Left lung (tissue), 10 donors: ENCODE measurements around the gene ASB1. TPM values are rescaled to one million over a fixed set of nuclear protein-coding genes. Genes with fewer than 3 reads are reported as not detected.
A peak's percentile ranks its signal among the peaks of the same experiment; 100 is the strongest.

Experiments
- ATAC-seq: fragments of 200-7000 bp; cut with Tn5 transposase; one replicate; pipeline ENCODE4 v1.9.1; 2020; ENCODE audit warnings: moderate library complexity
- DNase-seq, 4 donors: peaks; one replicate each; pipeline ENCODE4 v3.0.0-alpha.2; 2013 to 2020
- H3K27ac ChIP-seq, 2 donors: fragments of 200-600 bp; sonication (generic) in 1 of 2; one replicate each; pipeline versions ENCODE4 v1.5.0 to v1.8.0; 2020 to 2021
- H3K27me3 ChIP-seq, 2 donors: fragments of 200-600 bp; sonication (generic) in 1 of 2; one replicate each; pipeline versions ENCODE4 v1.5.0 to v1.8.0; 2020 to 2021
- H3K36me3 ChIP-seq, 2 donors: fragments of 200-600 bp; sonication (generic) in 1 of 2; one replicate each; pipeline versions ENCODE4 v1.5.0 to v1.8.0; 2020 to 2021
- H3K4me1 ChIP-seq, 2 donors: fragments of 200-600 bp; one replicate each; pipeline ENCODE4 v1.8.0; 2021
- H3K4me3 ChIP-seq, 2 donors: fragments of 200-600 bp; sonication (generic) in 1 of 2; one replicate each; pipeline versions ENCODE4 v1.5.0 to v1.8.0; 2020 to 2021; ENCODE audit warnings: mild to moderate bottlenecking in 1 of 2
- H3K9me3 ChIP-seq, 2 donors: fragments of 200-600 bp; sonication (generic) in 1 of 2; one replicate each; pipeline versions ENCODE4 v1.5.0 to v1.8.0; 2020 to 2021
- intact Hi-C, 2 donors: fragments of 100-400 bp; cut with DNase I; formaldehyde crosslinking; loops; one replicate each; pipeline versions ENCODE4 v1.11.2 to v1.14.2; 2022
- polyA plus RNA-seq, 6 donors: library from polyadenylated mRNA; unstranded; fragments of 120-200 nt; gene quantifications; one replicate each; pipeline ENCODE4 v1.2.1, GENCODE V29; 2013; ENCODE audit not compliant: insufficient read length in 6 of 6
- total RNA-seq, 2 donors: library from RNA; stranded (reverse); fragmentation: NEBNext Ultra II Directional; extraction: Animal tissue kit (Norgen Biotek cat#: 25700); gene quantifications; one replicate each; pipeline ENCODE4 v1.2.1, GENCODE V29; 2021
- TF ChIP-seq, protein P1 (sequence below), 2 donors: fragments of 200-600 bp; sonication (generic) in 1 of 2; IDR thresholded peaks; one replicate each; pipeline versions ENCODE4 v1.5.0 to v1.8.0; 2021; ENCODE audit warnings: antibody characterized with exemption in 2 of 2
- donor health status: DM: no; HTN: yes; CAD: no.
- donor health status: DM: no; HTN: no; CAD: no.

ASB1 gene
- total and polyA plus RNA-seq, 8 donors = 16.6 to 33.4 (median 27.4) TPM

DNA sequence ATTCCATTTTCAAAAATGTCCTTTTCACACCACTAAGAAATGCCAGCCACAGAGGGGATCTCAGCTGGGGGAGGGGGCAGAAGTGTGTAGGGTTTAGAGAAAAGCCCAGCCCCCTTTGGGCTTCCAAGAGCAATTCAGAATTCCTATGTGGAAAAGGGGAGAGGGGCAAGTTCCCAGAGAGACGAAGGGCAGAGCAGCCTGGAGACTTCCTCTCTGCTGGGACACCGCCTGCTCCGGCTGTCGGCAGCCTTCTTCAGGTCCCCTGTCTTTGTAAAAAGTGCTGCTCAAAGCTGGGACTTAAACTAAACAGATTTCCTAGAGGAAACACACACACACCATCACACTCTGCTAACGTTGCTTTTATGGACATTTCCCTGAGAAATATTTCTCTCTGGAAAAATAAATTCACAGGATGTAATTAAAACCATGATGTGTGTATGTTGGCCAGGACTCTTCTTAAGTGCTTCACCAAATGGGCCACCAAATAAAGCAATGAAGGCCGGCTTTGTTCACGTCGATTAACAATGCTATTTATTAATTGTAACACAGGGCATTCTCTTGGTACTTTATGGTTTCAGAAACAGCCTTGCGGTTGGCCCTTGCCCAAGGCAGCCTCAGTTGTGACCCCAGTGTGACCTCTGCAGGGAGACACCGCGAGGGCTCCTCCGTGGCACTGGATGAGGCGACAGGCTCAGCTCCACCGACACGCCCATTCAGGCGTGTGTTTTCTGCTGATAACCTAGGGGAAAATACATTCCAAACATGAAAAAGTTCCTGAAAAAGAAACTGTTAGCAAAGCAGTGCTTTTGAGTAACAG, 5.6 kb upstream of the ASB1 start:
- peaks cover 4 to 7% of the 10 kb centered on the region in 2 donors for H3K4me1 ChIP-seq
- H3K27ac ChIP-seq = no peak overlapping the region
- DNase-seq = no peak
- ATAC-seq = no peak
- no peaks in the 10 kb centered on the region for H3K9me3 ChIP-seq
- H3K4me3 ChIP-seq = no peak overlapping the region
- TF ChIP-seq, protein P1, sequence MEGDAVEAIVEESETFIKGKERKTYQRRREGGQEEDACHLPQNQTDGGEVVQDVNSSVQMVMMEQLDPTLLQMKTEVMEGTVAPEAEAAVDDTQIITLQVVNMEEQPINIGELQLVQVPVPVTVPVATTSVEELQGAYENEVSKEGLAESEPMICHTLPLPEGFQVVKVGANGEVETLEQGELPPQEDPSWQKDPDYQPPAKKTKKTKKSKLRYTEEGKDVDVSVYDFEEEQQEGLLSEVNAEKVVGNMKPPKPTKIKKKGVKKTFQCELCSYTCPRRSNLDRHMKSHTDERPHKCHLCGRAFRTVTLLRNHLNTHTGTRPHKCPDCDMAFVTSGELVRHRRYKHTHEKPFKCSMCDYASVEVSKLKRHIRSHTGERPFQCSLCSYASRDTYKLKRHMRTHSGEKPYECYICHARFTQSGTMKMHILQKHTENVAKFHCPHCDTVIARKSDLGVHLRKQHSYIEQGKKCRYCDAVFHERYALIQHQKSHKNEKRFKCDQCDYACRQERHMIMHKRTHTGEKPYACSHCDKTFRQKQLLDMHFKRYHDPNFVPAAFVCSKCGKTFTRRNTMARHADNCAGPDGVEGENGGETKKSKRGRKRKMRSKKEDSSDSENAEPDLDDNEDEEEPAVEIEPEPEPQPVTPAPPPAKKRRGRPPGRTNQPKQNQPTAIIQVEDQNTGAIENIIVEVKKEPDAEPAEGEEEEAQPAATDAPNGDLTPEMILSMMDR (IDR thresholded peaks at IDR 0.05) = no peak
- no peaks in the 10 kb centered on the region for H3K27me3 ChIP-seq
- H3K36me3 ChIP-seq = no peaks in the 10 kb centered on the region
- intact Hi-C loops = no loop called here

GRCh38 chr2:238421695-238422035, 5.1 kb upstream of the ASB1 start:
- H3K27me3 ChIP-seq = no peaks in the 10 kb centered on the region
- H3K4me1 ChIP-seq = peaks cover 4 to 10% of the 10 kb centered on the region in 2 donors
- no peaks in the 10 kb centered on the region for H3K9me3 ChIP-seq
- DNase-seq (no peak), ATAC-seq (no peak)
- H3K4me3 ChIP-seq = no peak overlapping the region
- no peak overlapping the region for H3K27ac ChIP-seq
- intact Hi-C loops = no loop called here
- TF ChIP-seq, protein P1 (IDR thresholded peaks at IDR 0.05) = no peak
- H3K36me3 ChIP-seq = no peaks in the 10 kb centered on the region

- TF ChIP-seq, protein P1 (IDR thresholded peaks at IDR 0.05) = no peak
- intact Hi-C loops = no loop called here
- Histone ChIP-seq H3K36me3 (no peaks in the 10 kb centered on the region), H3K4me3 (no peak overlapping the region), H3K27ac (no peak overlapping the region), H3K4me1 (peaks cover 4 to 11% of the 10 kb centered on the region in 2 donors), H3K27me3 (no peaks in the 10 kb centered on the region), H3K9me3 (no peaks in the 10 kb centered on the region)
- ATAC-seq (no peak), DNase-seq (peak in 1 of 4 donors; percentile 16)
Measured at GRCh38 chr2:238422285-238422684, 4.4 kb upstream of the ASB1 start.

DNA sequence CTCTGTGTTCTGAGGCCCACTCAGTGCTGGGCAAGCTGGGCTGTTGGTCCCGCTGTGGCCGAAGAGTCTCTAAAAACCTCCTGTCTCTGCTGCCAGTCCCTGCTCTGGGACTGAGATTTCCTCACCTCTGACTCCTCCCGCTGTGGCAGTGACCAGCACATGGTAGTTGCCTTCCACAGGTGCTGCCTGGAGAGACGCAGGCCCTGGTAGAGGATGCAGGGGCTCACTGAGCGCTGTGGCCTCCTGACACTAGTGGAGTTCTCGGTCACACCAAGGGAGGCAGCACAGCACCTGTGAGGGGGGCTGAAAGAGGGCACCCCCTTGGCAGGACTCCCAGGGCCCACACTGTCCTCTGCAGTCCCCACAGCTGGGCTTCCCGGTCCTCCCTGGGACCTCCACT, 3.8 kb upstream of the ASB1 start:
- ATAC-seq (no peak), DNase-seq (peak in 1 of 4 donors; percentile 29)
- no peak overlapping the region for H3K27ac ChIP-seq
- peaks cover 6 to 18% of the 10 kb centered on the region in 2 donors for H3K4me1 ChIP-seq
- intact Hi-C loops = no loop called here
- H3K4me3 ChIP-seq = no peak overlapping the region
- TF ChIP-seq, protein P1 (IDR thresholded peaks at IDR 0.05) = no peak
- H3K27me3 ChIP-seq = no peaks in the 10 kb centered on the region
- no peaks in the 10 kb centered on the region for H3K36me3 ChIP-seq
- H3K9me3 ChIP-seq = no peaks in the 10 kb centered on the region

- Histone ChIP-seq H3K9me3 (no peaks in the 10 kb centered on the region), H3K36me3 (no peaks in the 10 kb centered on the region), H3K27me3 (no peaks in the 10 kb centered on the region), H3K27ac (no peak overlapping the region), H3K4me3 (no peak overlapping the region), H3K4me1 (peaks cover 10 to 26% of the 10 kb centered on the region in 2 donors)
- DNase-seq (peak in 1 of 4 donors; percentile 27), ATAC-seq (no peak)
- TF ChIP-seq, protein P1 (IDR thresholded peaks at IDR 0.05) = no peak
- intact Hi-C loops = no loop called here
Measured at GRCh38 chr2:238423561-238424312, 3.0 kb upstream of the ASB1 start.
